HG03103 (cell line): ENCODE results near the gene DPYD.

ENCODE experiments used
- ATAC-seq: cut with Tn5 transposase; IDR thresholded peaks from one replicate; pipeline ENCODE4 v1.9.1; 2021; ENCODE audit warnings: low read depth; ENCODE audit not compliant: unreplicated experiment

The DPYD gene

GRCh38 chr1:97560714-97561113 lies 360.1 kb downstream of the DPYD start:
- no peak for ATAC-seq

- ATAC-seq = no peak
These were observed 366.9 kb downstream of the DPYD start for GRCh38 chr1:97553971-97554370.

GRCh38 chr1:97551113-97551512 lies 369.7 kb downstream of the DPYD start:
- ATAC-seq = no peak

GRCh38 chr1:97545446-97545845 lies 375.4 kb downstream of the DPYD start:
- no peak for ATAC-seq

GRCh38 chr1:97540346-97540888 lies 380.4 kb downstream of the DPYD start:
- ATAC-seq = no peak

- ATAC-seq = no peak
These were observed 382.7 kb downstream of the DPYD start for GRCh38 chr1:97538113-97538512.

GRCh38 chr1:97533358-97533757 lies 387.5 kb downstream of the DPYD start:
- ATAC-seq = no peak

- no peak for ATAC-seq
These were observed 391.2 kb downstream of the DPYD start for GRCh38 chr1:97529600-97529999.

- ATAC-seq = no peak
These were observed 396.6 kb downstream of the DPYD start for GRCh38 chr1:97524211-97524610.

- ATAC-seq = no peak
These were observed 404.2 kb downstream of the DPYD start for GRCh38 chr1:97516588-97516987.

GRCh38 chr1:97508653-97509218 lies 412.1 kb downstream of the DPYD start:
- ATAC-seq = no peak

- ATAC-seq = no peak
These were observed 413.0 kb downstream of the DPYD start for GRCh38 chr1:97507863-97508262.

GRCh38 chr1:97506368-97506767 lies 414.5 kb downstream of the DPYD start:
- ATAC-seq = no peak

GRCh38 chr1:97505816-97506215 lies 415.0 kb downstream of the DPYD start:
- peak; percentile 64 for ATAC-seq

GRCh38 chr1:97505289-97505688 lies 415.5 kb downstream of the DPYD start:
- no peak for ATAC-seq

- ATAC-seq = no peak
These were observed 418.5 kb downstream of the DPYD start for GRCh38 chr1:97502360-97502759.

GRCh38 chr1:97501628-97502027 lies 419.2 kb downstream of the DPYD start:
- no peak for ATAC-seq

- ATAC-seq = no peak
These were observed 420.1 kb downstream of the DPYD start for GRCh38 chr1:97500760-97501159.

- no peak for ATAC-seq
These were observed 421.2 kb downstream of the DPYD start for GRCh38 chr1:97499667-97500066.

- ATAC-seq = no peak
These were observed 431.0 kb downstream of the DPYD start for GRCh38 chr1:97489834-97490233.

- ATAC-seq = no peak
These were observed 432.3 kb downstream of the DPYD start for GRCh38 chr1:97488530-97488929.

GRCh38 chr1:97482022-97482421 lies 438.8 kb downstream of the DPYD start:
- no peak for ATAC-seq

GRCh38 chr1:97467445-97467844 lies 453.4 kb downstream of the DPYD start:
- ATAC-seq = no peak
